GM18507 (cell line): ENCODE results near the gene ADAD2.
"Not testable (repeated sequence)": the region's sequence is repeated elsewhere in the genome, so short reads cannot be mapped to it uniquely, and the experiment has no call there.

Experiments used
- DNase-seq: peaks from one replicate; pipeline ENCODE4 v3.0.0; 2011; ENCODE audit warnings: low read depth; ENCODE audit not compliant: insufficient read length; ENCODE audit errors: extremely low spot score
- FAIRE-seq: peaks from 2 replicates; lab custom pipeline; 2011; peaks lifted over from hg19 to GRCh38; lab: Jason Lieb, UNC

The ADAD2 gene

DNA sequence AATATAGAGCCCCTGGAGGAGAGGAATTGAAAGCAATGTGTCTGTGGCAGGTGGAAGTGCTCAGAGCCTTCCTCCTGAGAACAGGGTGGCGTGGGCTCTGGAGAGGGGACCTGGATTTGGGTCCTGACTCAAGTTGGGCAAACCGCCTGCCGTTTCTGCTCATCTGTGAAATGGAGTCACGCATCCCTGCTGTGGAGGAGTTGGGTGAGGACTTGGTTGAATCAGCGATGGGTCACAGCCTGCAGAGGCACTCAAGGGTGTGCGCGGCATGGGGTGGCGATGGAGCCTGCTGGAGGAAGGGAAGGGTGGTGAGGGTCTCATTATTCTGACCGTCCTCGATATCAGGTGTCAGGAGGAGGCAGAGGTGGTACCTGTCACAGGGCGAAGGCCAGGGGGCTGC lies 3.1 kb downstream of the ADAD2 start:
- no peak for DNase-seq
- no peak for FAIRE-seq

DNA sequence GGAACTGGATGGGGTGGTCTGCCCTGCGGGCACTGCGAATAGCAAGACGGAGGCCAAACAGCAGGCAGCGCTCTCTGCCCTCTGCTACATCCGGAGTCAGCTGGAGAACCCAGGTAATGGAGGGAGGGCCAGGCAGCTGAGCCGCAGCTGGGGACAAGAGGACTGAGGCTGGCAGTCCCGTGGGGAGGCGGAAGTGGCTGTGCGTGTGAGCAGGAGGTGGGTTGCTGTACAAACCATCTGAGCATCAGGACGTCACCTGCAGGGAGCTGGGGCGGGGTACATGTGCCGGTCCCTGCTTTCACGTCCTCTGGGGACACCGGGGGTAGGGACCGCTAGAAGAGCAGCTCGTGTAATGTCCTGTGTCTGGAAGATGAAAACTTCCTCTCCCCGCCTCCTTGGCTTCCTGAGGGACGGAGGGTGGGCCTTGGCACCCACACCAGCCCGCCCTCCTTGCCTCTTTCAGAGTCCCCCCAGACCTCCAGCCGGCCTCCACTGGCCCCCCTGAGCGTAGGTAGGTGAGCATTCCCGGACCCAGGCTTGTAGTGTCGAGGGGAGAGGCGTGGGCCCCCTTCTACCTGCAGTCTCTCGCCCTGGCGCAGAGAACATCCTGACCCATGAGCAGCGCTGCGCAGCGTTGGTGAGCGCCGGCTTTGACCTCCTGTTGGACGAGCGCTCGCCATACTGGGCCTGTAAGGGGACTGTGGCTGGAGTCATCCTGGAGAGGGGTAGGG lies 3.7 kb downstream of the ADAD2 start:
- no peak for DNase-seq
- no peak for FAIRE-seq

DNA sequence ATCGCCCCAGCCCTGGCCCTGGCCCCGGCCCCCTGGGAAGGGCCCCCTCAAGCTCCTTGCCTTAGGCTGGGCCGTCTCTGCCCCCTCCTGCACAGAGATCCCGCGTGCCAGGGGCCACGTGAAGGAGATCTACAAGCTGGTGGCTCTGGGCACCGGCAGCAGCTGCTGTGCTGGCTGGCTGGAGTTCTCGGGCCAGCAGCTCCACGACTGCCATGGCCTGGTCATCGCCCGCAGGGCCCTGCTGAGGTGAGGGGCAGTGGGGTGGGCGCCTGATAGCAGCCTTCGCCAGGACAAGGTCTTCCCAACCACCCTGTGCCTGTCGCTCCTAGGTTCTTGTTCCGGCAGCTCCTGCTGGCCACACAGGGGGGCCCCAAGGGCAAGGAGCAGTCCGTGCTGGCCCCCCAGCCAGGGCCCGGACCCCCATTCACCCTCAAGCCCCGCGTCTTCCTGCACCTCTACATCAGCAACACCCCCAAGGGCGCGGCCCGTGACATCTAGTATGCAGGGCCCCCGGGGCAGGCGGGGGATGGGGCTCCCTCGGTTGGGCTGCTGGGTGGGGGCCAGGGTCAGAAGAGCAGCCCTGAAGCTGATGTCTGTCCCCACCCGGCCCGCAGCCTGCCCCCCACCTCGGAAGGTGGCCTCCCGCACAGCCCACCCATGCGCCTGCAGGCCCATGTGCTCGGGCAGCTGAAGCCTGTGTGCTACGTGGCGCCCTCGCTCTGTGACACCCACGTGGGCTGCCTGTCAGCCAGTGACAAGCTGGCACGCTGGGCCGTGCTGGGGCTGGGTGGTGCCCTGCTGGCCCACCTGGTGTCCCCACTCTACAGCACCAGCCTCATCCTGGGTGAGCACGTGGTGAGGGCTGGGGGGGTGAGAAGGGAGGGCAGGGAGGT lies 4.5 kb downstream of the ADAD2 start:
- FAIRE-seq, result no peak
- no peak for DNase-seq

DNA sequence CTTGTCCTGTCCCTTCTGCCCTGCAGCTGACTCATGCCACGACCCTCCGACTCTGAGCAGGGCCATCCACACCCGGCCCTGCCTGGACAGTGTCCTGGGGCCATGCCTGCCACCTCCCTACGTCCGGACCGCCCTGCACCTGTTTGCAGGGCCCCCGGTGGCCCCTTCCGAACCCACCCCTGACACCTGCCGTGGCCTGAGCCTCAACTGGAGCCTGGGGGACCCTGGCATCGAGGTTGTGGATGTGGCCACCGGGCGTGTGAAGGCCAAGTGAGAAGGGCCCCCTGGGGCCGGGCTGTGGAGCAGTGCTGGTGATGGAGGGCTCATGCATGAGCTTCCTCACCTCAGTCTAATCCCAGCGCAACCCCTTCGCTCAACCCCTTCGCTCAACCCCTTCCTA lies 5.1 kb downstream of the ADAD2 start:
- FAIRE-seq, result no peak
- DNase-seq, result no peak

DNA sequence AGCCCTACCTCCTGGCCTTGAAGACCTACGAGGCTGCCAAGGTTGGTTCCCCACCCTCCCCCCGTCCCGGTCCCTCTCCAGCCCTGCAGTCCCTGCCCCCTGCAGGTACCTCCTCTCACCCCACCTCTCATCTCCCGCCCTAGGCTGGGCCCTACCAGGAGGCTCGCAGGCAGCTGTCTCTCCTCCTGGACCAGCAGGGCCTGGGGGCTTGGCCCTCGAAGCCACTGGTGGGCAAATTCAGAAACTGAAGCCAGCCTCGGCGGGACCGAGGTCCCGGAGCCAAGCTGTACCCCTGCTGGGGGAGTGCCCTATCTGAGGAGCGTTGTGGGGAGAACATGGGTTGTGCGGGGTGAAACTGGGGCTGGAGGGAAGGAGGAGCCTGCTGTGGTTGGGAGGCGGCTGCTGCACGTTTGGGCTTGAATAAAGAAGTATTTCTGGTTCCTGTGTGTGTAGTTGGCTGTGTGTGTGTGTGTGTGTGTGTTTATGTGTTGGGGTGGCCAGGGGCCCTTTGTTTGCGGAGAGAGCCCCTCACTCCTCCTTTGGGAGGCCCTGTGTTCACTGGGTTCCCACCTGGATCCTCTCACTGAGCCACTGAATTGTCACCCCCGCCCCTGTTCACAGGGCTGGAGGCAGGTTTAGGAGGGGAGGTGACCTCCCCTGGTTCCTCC lies 5.9 kb downstream of the ADAD2 start:
- FAIRE-seq, result no peak
- DNase-seq, result no peak

DNA sequence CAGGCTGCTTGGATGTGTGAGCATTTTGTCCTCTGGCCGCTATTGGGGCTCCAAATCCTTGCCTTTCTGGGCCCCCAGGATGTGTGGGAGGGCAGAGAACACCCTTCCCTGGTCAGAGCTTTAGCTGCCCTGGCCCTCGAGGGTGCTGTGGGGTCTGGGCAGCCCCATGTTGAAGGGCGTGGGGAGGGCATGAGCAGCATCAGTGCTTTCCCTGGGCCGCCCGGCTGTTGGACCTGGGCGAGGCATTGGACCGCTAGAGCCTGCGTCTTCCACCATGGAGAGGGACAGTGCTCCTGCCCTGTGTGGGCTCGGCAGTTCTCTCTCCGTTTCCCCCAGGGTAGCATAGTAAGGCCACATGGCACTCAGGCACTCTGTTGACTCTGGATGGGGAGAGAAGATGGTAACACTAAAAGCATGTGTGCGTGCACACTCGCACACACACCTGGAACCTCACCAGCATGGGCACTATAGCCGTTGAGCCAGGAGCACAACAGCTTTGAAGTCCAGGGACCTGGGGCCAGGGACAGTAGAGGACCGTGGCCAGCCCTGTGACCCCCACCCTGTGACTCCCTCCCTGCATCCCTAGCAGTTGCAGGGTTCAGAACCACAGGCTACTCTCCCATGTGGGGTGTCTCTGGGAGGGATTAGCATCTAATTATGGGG lies 6.6 kb downstream of the ADAD2 start:
- FAIRE-seq (no peak), DNase-seq (no peak)

DNA sequence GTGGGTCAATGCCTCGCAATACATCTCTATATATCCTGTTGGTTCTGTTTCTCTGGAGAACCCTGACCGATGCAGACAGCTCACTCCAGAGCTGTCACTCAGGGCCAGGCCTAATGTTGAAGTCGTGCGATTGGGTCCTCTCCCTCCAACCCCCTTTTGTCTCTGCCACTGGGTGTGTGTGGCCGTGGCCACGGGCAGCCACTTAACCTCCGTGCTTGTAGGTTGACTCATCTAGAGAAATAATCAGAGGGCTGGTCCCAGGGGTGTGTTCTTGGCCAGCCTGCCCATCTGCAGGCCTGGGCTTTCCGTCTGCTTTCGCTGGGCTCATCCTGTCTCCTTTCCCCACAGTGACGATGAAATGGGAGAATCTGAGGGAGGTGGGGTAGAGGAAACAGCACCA lies 7.4 kb downstream of the ADAD2 start:
- DNase-seq (no peak), FAIRE-seq (no peak)

DNA sequence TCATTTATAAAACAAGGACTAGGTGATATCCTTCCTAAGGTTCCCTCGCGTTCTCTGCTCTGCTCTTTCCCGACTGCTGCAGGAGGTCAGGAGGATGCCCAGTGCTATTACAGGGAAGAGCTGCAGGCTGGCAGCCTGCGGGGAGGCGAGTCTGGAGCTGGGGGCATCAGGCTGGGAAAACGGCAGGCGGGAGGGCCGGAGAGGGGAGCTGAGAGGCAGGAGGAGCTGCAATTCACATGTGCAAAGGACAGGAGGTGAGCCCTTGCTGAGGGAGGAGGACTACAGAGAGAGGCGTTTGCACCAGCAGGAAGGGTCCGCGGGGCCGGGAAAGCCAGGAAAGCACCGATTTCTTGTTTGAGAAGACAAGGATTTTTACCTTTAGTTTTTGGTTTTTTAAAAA lies 8.1 kb downstream of the ADAD2 start:
- DNase-seq, result no peak
- no peak for FAIRE-seq

DNA sequence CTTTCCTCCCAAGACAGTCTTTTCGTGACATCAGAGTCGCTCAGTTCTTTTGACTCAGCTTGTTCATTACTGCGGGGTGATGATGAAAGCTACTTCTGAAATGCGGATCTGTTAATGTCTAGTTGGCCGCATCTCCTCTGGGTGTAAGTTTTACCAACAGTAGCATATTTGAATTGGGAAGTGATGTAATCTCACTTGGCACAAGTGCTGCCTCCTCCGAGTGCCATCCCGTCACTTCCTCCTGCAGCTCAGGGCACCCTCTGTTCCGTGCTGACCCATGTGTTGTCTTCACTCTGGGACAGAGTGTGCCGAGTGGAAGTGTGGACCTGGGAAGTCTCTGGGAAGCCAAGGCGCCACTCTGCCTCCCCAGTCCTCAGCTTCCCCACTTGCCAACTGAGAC lies 8.9 kb downstream of the ADAD2 start:
- FAIRE-seq (no peak), DNase-seq (no peak)

DNA sequence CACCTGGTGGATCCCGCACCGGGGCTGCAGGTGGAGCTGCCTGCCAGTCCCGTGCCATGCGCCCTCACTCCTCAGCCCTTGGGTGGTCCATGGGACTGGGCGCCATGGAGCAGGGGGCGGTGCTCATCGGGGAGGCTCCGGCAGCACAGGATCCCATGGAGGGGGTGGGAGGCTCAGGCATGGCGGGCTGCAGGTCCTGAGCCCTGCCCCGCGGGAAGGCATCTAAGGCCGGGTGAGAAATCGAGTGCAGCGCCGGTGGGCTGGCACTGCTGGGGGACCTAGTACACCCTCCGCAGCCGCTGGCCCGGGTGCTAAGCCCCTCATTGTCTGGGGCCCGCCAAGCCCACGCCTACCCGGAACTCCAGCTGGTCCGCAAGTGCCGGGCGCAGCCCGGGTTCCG lies 13.6 kb downstream of the ADAD2 start:
- not testable (repeated sequence) for DNase-seq, FAIRE-seq

DNA sequence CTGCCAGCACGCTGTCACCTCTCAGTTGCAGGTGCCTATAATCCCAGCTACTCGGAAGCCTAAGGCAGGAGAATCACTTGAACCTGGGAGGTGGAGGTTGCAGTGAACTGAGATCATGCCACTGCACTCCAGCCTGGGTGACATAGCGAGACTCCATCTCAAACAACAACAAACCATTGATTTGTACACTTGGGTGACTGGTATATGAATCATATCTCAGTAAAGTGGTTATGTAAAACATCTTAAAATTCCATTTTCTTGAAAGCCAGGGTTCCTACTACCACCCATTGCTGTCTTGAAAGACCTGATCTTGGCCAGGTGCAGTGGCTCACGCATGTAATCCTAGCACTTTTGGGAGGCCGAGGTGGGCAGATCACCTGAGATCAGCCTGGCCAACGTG lies 14.2 kb downstream of the ADAD2 start:
- FAIRE-seq, DNase-seq: not testable (repeated sequence)

DNA sequence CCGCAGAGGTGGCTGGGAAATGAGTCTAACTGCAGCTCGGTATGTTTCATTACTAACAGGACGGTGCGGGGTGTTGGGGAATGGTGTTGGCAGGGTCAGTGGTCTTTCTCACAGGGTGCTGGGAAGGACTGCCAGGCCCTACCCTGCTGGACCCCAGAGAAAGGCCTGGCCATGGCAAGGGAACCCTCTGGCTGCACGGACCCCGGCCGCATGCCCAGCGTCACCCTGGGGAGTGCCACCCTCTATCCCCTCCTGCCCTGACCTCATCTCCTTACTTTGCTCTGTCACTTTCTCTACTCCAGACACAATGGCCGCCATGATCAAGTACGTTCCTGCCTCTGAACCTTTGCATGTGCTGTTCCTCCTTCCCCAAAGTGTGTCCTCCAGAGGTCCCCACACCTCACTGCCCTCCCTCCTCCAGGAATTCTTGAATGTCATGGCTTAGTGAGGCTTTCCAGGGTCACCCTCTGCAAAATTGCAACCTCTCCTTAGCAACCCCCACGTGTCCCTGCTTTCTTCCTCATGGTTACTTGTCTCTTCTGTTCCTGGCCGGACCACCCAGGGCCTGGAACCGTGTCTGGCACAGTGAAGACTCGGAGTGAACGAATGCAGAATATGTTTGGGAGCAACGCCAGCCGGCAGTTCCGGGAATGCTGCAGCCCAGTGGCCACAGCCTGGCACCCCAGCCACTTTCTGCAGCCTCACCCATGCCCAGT lies 15.2 kb downstream of the ADAD2 start:
- FAIRE-seq (no peak), DNase-seq (no peak)

DNA sequence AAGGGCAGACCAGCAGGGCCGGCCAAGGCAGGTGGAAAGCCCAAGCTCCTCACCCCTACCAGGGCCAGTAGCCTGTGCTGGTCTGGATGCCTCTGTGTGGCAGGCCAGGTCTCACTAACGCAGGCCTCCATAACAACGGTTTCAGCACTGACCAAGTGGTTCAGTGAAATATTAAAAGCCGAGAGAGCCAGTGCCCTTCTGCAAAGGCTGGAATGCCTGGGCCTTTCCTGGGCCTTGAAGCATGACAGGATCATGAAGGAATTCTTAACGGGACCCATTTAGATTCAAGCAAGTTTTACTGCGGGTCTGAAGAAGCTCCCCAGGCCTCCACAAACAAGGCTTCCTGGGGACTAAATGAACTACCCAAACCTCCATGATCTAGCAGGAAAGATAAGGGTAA lies 16.3 kb downstream of the ADAD2 start:
- no peak for FAIRE-seq
- DNase-seq, result no peak

DNA sequence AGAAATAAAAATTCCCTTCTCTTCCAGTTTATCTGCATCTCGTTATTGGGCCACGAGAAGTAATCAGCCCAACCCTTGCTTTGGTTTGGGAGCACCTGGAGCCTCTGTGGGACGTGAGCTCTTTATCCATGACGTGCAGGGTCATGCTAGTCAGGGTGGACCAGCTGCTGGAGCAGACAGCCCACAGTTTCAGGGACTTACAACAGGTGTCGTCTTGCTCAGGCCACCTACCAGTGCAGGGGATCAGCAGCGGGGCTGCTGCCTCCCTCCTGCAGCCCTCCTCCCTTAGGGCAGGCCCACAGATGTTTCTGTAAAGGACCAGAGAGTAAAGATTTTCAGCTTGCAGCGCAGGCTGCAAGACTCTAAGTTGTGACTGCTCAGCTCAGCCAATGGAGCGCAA lies 16.9 kb downstream of the ADAD2 start:
- FAIRE-seq, result no peak
- DNase-seq, result no peak

DNA sequence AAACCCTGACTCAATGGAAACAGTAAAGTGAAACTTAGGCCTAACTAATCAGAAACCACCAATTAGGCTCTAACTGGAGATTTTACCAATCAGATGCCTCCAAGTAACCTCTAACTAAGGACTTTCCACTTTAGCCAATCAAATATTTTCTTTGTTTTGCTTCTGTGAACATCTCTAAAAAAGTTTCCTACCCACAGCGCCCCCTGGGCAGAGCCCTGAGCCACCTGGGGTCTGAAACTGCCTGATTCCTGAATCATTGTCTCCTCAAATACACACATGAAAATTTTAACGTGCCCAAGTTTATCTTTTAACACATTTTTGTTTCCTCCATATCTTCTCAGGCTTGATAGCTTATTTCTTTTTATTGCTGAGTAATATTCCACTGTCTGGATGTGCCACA lies 19.0 kb downstream of the ADAD2 start:
- no peak for DNase-seq

DNA sequence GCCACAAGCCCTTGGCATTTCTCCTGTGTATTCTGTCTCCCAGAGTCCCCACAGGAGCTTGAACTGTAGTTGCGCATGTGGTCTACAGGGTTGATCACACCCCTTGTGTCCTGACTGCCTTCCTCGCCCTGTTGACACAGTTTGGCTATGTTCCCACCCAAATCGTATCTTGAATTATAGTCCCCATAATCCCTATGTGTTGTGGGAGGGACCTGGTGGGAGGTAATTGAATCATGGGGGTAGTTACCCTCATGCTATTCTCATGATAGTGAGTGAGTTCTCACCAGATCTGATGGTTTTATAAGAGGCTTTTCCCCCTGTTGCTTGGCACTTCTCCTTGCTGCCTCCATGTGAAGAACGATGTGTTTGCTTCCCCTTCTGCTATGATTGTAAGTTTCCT lies 21.2 kb downstream of the ADAD2 start:
- FAIRE-seq, result no peak

More for the DNA sequence above, 19.0 kb downstream of the ADAD2 start:
- no peak for FAIRE-seq

DNA sequence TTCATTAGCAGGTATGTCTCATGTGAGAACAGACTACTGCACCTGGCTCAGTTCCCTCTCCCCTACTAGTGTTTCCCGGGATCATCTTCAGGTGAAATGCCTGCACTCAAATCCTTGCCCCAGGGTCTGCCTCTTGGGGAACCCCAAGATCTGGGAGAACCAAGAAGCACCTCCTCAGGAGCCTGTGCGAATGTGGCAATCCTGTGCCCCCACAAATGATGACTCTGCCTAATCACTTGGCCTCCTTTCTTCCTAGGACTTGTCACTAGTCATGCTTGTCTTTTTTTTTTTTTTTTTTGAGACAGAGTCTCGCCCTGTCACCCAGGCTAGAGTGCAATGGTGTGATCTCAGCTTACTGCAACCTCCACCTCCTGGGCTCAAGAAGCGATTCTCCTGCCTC lies 21.7 kb downstream of the ADAD2 start:
- FAIRE-seq (no peak), DNase-seq (no peak)

More for the DNA sequence above, 21.2 kb downstream of the ADAD2 start:
- DNase-seq, result no peak

DNA sequence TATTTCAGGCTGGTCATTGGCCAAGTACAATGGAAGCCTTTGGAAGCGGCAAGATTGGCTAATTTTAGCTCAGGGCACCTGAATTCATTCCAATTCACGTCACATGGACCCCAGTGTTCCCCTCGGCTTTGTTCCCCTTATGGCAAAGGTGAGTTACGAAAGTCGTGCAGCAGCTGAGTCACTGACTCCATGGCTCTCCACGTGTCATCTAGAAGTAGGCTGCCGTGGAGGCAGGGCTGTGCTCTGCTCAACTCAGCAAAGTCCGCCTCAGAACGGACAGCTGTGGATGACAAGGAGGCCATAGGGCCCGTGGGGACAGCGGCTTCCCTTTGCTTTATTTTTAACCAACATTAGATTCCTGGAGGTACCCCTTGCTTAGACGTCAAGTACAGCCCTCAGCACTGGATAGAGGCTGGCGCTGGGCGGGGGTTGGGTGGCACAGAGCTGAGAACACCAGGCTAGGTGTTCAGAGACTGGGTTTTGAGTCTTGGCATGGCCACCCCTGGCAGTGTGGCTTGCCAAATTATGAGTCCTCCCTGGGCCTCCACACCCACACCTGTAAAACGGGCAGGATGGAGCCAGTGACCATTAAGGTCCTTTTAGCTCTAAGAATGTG lies 23.6 kb downstream of the ADAD2 start:
- DNase-seq (no peak), FAIRE-seq (no peak)

DNA sequence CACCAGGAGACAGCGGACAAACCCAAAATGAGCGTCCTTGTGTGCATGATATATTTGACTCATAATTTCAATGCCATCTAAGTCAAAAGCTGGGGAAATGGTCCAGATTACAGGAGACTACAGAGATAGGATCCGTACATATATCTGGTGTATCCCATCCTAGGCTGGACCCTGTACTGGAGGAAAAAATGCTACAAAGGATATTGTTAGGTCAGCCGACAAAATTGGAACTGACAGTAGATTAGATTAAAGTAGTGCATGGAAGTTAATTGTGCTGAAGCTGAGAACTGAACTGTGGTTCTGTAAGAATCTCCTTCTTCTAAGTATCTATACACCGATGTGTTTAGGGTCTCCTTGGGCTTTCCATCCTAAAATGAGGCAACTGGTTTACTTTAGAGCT lies 24.6 kb downstream of the ADAD2 start:
- DNase-seq (no peak), FAIRE-seq (no peak)
